CD14-positive monocyte (primary cell): ENCODE results near the gene TENM3. TPM values are rescaled to one million over a fixed set of nuclear protein-coding genes. Genes with fewer than 3 reads are reported as not detected.

ENCODE experiments used
- DNase-seq, 3 donors: peaks; one replicate each; pipeline ENCODE4 v3.0.0-alpha.2; 2011 to 2022
- H2AFZ ChIP-seq: 2 replicates; pipeline ENCODE4 v1.6.0; 2012; ENCODE audit warnings: mild to moderate bottlenecking, low read depth, low read length, inconsistent platforms; ENCODE audit not compliant: insufficient read depth, poor library complexity, severe bottlenecking
- H3K27ac ChIP-seq, 2 donors: 1 replicate in 1 of 2; 2 replicates in 1 of 2; pipeline ENCODE4 v1.5.1; 2012 to 2013; ENCODE audit warnings: low read length in 2 of 2, control low read depth in 1 of 2, inconsistent platforms in 1 of 2, low read depth in 1 of 2, mild to moderate bottlenecking in 1 of 2
- H3K27me3 ChIP-seq, 2 donors: one replicate each; pipeline versions ENCODE4 v1.6.0 to v1.6.1; 2011 to 2013; ENCODE audit warnings: low read length in 2 of 2; ENCODE audit not compliant: control insufficient read depth in 2 of 2, insufficient read depth in 2 of 2
- H3K36me3 ChIP-seq, 2 donors: replicated peaks in 1 of 2; 1 replicate in 1 of 2; 2 replicates in 1 of 2; pipeline versions ENCODE4 v1.5.1 to v1.6.1; 2012 to 2013; ENCODE audit warnings: low read length in 2 of 2, control low read depth in 1 of 2, inconsistent platforms in 1 of 2, mild to moderate bottlenecking in 1 of 2; ENCODE audit not compliant: insufficient read depth in 2 of 2, control insufficient read depth in 1 of 2
- H3K4me1 ChIP-seq, 2 donors: 1 replicate in 1 of 2; 2 replicates in 1 of 2; pipeline versions ENCODE4 v1.5.1 to v1.6.1; 2012 to 2013; ENCODE audit warnings: low read length in 2 of 2, control low read depth in 1 of 2, inconsistent platforms in 1 of 2, mild to moderate bottlenecking in 1 of 2, moderate library complexity in 1 of 2; ENCODE audit not compliant: insufficient read depth in 2 of 2, control insufficient read depth in 1 of 2
- H3K4me2 ChIP-seq: replicated peaks from 2 replicates; pipeline ENCODE3; 2012; ENCODE audit warnings: low read length, moderate library complexity, mild to moderate bottlenecking; ENCODE audit not compliant: poor library complexity, severe bottlenecking; ENCODE audit errors: extremely low read depth
- H3K4me3 ChIP-seq, 3 experiments: fragments of 200-600 bp in 1 of 3; sonication (generic) in 1 of 3; replicated peaks in 1 of 3; 1 replicate in 2 of 3; 2 replicates in 1 of 3; pipeline ENCODE4 v1.5.1; 2011 to 2013; ENCODE audit warnings: low read length in 3 of 3, mild to moderate bottlenecking in 3 of 3, control low read depth in 2 of 3, low read depth in 2 of 3, inconsistent platforms in 1 of 3, moderate library complexity in 1 of 3
- H3K79me2 ChIP-seq: 2 replicates; pipeline ENCODE4 v1.6.0; 2012; ENCODE audit warnings: mild to moderate bottlenecking, control low read depth, inconsistent platforms, low read length, moderate library complexity; ENCODE audit not compliant: insufficient read depth
- H3K9ac ChIP-seq: 2 replicates; pipeline ENCODE4 v1.6.0; 2017; ENCODE audit warnings: low read length, mild to moderate bottlenecking; ENCODE audit not compliant: insufficient read depth, poor library complexity, severe bottlenecking
- H3K9me3 ChIP-seq, 2 donors: replicated peaks in 1 of 2; 1 replicate in 1 of 2; 2 replicates in 1 of 2; pipeline versions ENCODE4 v1.5.1 to v1.6.1; 2012 to 2013; ENCODE audit warnings: low read length in 2 of 2, control low read depth in 1 of 2; ENCODE audit not compliant: control insufficient read depth in 1 of 2, insufficient read depth in 1 of 2
- H4K20me1 ChIP-seq: 2 replicates; pipeline ENCODE4 v1.6.0; 2012; ENCODE audit warnings: mild to moderate bottlenecking, low read length, control low read depth, moderate library complexity; ENCODE audit not compliant: insufficient read depth
- H3K27ac Mint-ChIP-seq, 7 donors: one replicate each; pipeline ENCODE4 v1.8.0; 2020; ENCODE audit warnings: mild to moderate bottlenecking in 7 of 7, mixed read lengths in 7 of 7, moderate library complexity in 6 of 7, inconsistent platforms in 2 of 7
- H3K27me3 Mint-ChIP-seq, 3 donors: one replicate each; pipeline ENCODE4 v1.8.0; 2021 to 2022; ENCODE audit warnings: low read depth in 3 of 3, mild to moderate bottlenecking in 3 of 3, mixed read lengths in 3 of 3, moderate library complexity in 3 of 3, inconsistent platforms in 1 of 3
- H3K36me3 Mint-ChIP-seq, 2 donors: one replicate each; pipeline ENCODE4 v1.8.0; 2020; ENCODE audit warnings: mixed read lengths in 2 of 2, inconsistent platforms in 1 of 2, mild to moderate bottlenecking in 1 of 2
- H3K4me1 Mint-ChIP-seq: one replicate; pipeline ENCODE4 v1.8.0; 2020; ENCODE audit warnings: mild to moderate bottlenecking, mixed read lengths
- H3K4me3 Mint-ChIP-seq, 2 donors: one replicate each; pipeline ENCODE4 v1.8.0; 2020; ENCODE audit warnings: mild to moderate bottlenecking in 2 of 2, mixed read lengths in 2 of 2, moderate library complexity in 1 of 2
- H3K9me3 Mint-ChIP-seq, 7 donors: one replicate each; pipeline ENCODE4 v1.8.0; 2020 to 2022; ENCODE audit warnings: mixed read lengths in 7 of 7, mild to moderate bottlenecking in 6 of 7, moderate library complexity in 6 of 7, inconsistent platforms in 2 of 7
- CTCF ChIP-seq: fragments of 200-600 bp; IDR thresholded peaks from one replicate; pipeline ENCODE4 v1.8.0; 2022; ENCODE audit warnings: antibody characterized with exemption, mild to moderate bottlenecking
- WGBS: methylation state at CpG from one replicate; pipeline ENCODE4 v1.1.5; 2013; ENCODE audit warnings: missing lambda C conversion rate; ENCODE audit not compliant: insufficient coverage; 5-methylcytosine and 5-hydroxymethylcytosine counted together
- intact Hi-C, 2 donors: fragments of 100-400 bp; cut with micrococcal nuclease; formaldehyde crosslinking; loops; one replicate each; pipeline versions ENCODE4 v1.15.0 to v1.15.1; 2023
- polyA plus RNA-seq, 3 donors: library from polyadenylated mRNA; depleted of rRNA in 1 of 3; unstranded in 2 of 3; stranded (reverse) in 1 of 3; fragments of 300-500 nt in 2 of 3; fragments of >200 nt in 1 of 3; fragmentation: Illumina TruSeq in 2 of 3; gene quantifications; 1 replicate in 2 of 3; 2 replicates in 1 of 3; pipeline ENCODE4 v1.2.3, GENCODE V29; 2012 to 2021

TENM3 gene
- polyA plus RNA-seq, 3 donors, result not detected

DNA sequence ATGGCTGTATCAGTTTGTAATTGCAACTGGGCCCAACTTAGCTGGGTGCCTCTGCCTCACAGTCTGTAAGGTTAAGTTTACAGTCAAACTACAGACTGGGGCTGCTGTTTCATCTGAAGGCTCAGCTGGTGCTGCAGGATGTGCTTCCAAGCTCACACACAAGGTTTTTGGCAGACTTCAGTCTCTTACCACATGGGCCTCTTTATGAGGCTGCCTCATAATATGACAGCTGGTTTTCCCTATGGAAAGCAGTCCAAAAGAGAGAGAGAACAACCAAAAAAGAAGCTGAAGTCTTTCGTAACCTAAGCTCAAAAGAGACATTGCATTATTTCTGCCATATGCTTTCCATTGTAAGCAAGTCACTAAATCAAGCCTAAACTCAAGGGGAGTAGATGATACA, 402.3 kb downstream of the TENM3 start:
- Histone ChIP-seq H3K9me3 (no peaks in the 10 kb centered on the region), H3K4me3 (no peak overlapping the region), H2AFZ (no peak overlapping the region), H3K4me2 (no peak overlapping the region), H3K9ac (no peak overlapping the region), H3K36me3 (no peaks in the 10 kb centered on the region), H3K27me3 (no peaks in the 10 kb centered on the region), H3K79me2 (no peaks in the 10 kb centered on the region), H4K20me1 (no peaks in the 10 kb centered on the region), H3K4me1 (no peaks in the 10 kb centered on the region), H3K27ac (no peak overlapping the region)
- intact Hi-C loops, result no loop called here
- H3K4me3 Mint-ChIP-seq, result no peak overlapping the region
- no peaks in the 10 kb centered on the region for H3K27me3 Mint-ChIP-seq
- H3K36me3 Mint-ChIP-seq, result no peaks in the 10 kb centered on the region
- no peak for DNase-seq
- WGBS, result no CpG with 5 or more reads among the region's 1 CpG
- no peak for TF ChIP-seq CTCF
- peaks cover 0 to 2% (median 1%) of the 10 kb centered on the region in 7 donors for H3K9me3 Mint-ChIP-seq
- no peaks in the 10 kb centered on the region for H3K4me1 Mint-ChIP-seq
- H3K27ac Mint-ChIP-seq, result no peak overlapping the region

DNA sequence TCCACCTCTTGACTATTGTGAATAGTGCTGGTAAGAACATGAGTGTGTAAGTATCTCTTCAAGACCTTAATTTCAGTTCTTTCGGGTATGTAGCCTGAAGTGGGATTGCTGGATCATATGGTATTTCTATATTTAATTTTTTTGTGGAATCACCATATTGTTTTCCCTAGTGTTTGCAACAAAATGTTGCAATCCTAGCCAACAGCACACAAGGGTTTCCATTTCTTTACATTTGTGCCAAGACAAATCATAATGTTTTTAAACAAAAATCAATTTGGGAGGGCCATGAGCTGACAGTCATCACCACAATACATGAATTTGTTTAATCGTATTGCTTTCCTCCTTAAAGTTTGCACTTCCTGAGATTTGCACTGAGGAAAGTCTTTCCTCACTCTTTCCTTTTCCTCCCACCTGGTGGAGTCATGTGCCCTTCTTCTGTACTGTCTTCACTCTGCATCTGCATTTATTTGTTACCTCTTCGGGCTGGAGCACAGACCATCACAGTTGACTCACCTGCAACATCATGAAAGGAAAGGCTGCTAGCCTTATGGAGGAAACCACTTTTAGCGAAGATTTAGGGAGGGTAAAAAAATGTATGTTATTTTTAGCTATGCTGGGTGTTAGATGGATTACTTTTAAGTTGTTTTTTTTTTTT, 404.6 kb downstream of the TENM3 start:
- Mint-ChIP-seq H3K4me1 (no peaks in the 10 kb centered on the region), H3K4me3 (no peak overlapping the region), H3K36me3 (no peaks in the 10 kb centered on the region), H3K9me3 (peaks cover 0 to 2% (median 1%) of the 10 kb centered on the region in 7 donors), H3K27me3 (no peaks in the 10 kb centered on the region), H3K27ac (no peak overlapping the region)
- no peaks in the 10 kb centered on the region for H3K79me2 ChIP-seq
- H3K36me3 ChIP-seq, result no peaks in the 10 kb centered on the region
- H4K20me1 ChIP-seq, result no peaks in the 10 kb centered on the region
- DNase-seq, result no peak
- H3K27ac ChIP-seq, result no peak overlapping the region
- no peak overlapping the region for H2AFZ ChIP-seq
- TF ChIP-seq CTCF, result no peak
- no peaks in the 10 kb centered on the region for H3K27me3 ChIP-seq
- intact Hi-C loops, result no loop called here
- H3K4me2 ChIP-seq, result no peak overlapping the region
- H3K4me1 ChIP-seq, result no peaks in the 10 kb centered on the region
- no peaks in the 10 kb centered on the region for H3K9me3 ChIP-seq
- no peak overlapping the region for H3K9ac ChIP-seq
- 11% methylated on average over 1 of the region's 4 CpGs for WGBS
- H3K4me3 ChIP-seq, result no peak overlapping the region
